DND-41 (cell line): ENCODE data around the gene IFIT2.
"Not testable (repeated sequence)": the region's sequence is repeated elsewhere in the genome, so short reads cannot be mapped to it uniquely, and the experiment has no call there.

Source experiments
- CTCF ChIP-seq: IDR thresholded peaks from 2 replicates; pipeline ENCODE4 v1.5.1; 2012; ENCODE audit warnings: borderline replicate concordance, low read length, moderate library complexity, mild to moderate bottlenecking; ENCODE audit not compliant: poor library complexity, severe bottlenecking; ENCODE audit errors: extremely low read depth
- EZH2 ChIP-seq: IDR thresholded peaks from 3 replicates; pipeline ENCODE4 v1.6.1; 2012; ENCODE audit warnings: borderline replicate concordance, low read depth, mild to moderate bottlenecking, moderate library complexity, low read length, inconsistent platforms; ENCODE audit not compliant: severe bottlenecking

DNA sequence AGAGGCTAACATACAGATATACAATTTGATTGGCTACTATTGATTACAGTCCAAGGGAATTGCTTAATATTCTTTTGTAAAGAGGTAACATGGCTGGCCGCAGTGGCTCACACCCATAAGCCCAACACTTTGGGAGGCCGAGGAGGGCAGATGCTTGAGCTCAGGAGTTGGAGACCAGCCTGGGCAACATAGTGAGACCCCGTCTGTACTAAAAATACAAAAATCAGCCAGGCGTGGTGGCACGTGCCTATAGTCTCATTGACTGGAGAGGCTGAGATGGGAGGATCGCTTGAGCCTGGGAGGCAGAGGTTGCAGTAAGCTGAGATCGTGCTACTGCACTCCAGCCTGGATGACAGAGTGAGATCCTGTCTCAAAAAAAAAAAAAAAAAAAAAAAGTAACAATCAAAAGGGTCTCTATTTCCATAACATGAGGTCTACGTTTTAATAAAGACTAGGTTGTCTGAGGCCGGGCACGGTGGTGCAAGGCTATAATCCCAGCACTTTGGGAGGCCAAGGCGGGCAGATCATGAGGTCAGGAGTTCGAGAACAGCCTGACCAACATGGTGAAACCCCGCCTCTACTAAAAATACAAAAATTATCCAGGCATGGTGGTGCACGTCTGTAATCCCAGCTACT, 29.8 kb downstream of the IFIT2 start:
- TF ChIP-seq CTCF, EZH2: not testable (repeated sequence)
